ENCODE data around the gene SPRYD3.

Gene SPRYD3

DNA sequence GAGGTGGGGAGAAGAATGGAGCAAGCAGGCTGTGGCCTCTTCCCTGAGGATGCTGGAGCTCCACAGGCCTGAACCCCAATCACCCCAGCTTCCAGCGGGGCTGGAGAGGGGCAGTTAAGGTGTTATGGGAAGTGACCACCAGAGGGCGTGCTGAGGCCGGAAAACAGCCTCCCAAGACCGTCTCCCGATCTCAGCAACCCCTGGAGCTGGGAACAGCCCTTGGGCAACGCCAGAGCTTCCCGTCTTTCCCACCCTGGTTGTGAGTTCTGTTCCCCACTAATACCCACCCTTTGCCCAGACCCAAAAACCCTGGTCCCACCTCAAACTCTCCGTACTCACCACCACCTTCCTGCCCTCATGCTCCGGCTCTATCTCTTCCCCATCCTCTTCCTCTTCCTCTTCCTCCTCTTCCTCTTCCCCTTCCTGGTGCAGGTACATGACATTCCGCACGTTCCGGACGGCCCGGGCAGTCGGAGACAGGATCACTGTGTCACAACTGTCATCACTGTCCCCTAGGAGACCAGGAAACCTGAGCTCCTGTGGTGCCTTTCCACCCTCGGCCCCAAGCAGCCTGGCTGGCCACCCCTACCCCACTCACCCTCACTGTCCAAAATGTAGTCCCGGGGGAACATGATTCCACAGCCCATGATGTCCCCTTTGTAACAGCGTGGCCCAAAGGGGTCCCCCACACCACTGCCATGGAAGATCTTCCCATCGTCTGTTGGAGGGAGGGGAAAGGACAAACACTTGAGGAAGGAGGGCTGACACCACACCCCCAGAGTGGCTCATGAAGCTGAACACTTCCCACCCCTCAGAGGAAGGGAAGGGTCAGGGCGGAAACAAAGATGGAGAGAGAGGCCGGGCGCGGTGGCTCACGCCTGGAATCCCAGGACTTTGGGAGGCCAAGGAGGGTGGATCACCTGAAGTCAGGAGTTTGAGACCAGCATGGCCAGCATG is 12.9 kb downstream of the SPRYD3 start:
- H3K4me3 ChIP-seq = no peak overlapping the region

DNA sequence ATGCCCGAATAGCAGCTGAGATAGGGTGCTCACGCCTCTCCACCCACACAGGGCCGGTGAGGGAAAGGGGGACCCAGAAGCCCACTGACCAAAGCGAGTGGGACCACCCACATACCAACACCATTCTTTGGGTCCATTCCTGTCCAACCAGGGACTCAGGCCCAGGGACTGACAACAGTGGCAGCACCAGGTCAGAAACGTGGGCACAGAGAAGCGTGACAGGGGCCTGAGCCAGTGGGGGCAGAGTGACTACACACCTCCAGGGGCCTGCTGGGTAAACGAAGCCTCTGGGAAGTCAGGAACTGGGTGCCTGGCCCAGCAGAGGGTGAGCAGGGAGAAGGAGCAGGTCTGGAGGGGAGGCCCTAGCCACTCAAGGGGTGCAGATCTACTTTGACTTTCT is 13.7 kb downstream of the SPRYD3 start:
- no peak overlapping the region for H3K4me3 ChIP-seq
- peak overlapping the region in 8 of 21 experiments; percentile 3 to 65 (median 45) for H3K27ac ChIP-seq

More for the DNA sequence above, 12.9 kb downstream of the SPRYD3 start:
- peak overlapping the region in 9 of 21 experiments; percentile 10 to 66 (median 49) for H3K27ac ChIP-seq

DNA sequence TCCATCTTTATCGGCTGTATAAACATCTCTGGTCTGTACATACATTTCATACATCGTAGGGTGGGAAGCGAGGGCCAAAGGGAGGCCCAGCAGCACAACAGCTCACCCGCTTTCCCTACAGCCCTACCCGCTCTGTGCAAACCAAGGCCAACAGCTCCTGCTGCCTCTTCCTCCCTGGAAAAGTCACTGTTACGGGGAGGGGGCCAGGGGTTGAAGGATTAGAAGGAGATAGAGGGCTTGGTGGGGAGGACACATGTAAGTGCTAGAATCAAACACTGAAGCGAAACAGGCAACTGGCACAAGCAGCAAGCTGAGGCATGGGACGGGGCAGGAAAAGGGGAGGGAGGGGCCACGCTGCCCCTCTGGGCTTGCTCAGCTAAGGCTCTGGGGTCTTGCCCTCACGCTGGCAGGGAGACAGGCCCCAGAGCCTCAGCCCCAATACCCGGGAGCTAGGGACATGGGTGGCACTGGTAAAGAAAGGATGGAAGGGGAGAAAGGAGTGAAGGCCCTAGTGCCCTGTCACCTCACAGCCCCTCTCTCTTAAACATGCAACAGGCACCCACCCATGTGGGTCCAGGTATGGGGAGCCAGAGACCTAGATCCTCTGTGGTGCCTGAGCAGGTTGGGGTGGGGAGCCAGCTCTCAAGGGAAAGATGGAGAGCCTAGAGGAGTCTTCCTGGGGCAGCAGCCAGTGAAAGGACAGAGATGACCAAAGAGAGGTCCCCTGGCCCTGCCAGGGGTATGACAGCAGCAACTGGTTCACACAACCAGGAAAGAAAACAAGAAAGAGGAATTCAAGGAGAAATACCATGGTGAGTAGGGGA is 14.4 kb downstream of the SPRYD3 start:
- Histone ChIP-seq H3K4me3 (no peak overlapping the region), H3K27ac (peak overlapping the region in 9 of 21 experiments; percentile 3 to 65 (median 49))

DNA sequence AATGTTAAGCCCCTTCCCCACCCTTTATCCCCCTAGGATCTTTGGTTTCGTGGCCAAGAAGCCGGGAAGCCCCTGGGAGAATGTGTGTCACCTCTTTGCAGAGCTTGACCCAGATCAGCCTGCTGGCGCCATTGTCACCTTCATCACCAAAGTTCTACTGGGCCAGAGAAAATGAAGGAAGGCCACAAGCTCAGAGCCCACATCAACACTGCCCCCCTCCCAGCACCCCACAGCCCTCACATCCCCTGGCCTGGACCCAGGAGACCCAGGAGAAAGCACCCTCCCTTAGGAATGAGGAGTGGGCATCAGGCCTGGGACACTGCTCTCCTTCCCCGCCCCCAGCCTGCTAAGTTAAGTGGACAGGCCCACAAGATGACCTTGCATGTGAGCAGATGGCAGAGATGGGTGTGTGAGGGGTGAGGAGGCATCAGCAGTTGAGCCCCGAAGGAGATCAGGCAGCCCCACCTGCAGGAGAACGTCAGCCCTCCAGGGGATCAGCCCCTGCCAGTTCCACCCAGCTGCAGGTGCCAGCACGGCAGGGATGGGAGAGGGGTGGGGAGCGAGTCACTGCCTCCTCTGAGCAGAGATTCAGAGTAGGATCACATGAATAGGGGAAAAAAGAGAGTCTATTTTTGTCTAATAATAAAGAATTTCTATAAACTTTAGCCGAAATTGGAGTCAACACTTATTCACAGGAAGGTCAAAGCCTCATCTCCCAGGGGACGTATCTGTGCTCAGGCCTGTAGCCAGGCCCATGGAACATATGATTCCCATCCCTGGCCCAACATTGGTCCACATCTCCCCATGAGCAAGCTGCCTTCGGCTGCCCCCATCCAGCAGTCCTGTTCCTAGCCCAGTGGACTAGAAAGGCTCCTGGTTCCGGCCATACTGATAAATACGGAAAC is 15.2 kb downstream of the SPRYD3 start:
- no peak overlapping the region for H3K4me3 ChIP-seq
- H3K27ac ChIP-seq = peak overlapping the region in 6 of 21 experiments; percentile 11 to 65 (median 28)

DNA sequence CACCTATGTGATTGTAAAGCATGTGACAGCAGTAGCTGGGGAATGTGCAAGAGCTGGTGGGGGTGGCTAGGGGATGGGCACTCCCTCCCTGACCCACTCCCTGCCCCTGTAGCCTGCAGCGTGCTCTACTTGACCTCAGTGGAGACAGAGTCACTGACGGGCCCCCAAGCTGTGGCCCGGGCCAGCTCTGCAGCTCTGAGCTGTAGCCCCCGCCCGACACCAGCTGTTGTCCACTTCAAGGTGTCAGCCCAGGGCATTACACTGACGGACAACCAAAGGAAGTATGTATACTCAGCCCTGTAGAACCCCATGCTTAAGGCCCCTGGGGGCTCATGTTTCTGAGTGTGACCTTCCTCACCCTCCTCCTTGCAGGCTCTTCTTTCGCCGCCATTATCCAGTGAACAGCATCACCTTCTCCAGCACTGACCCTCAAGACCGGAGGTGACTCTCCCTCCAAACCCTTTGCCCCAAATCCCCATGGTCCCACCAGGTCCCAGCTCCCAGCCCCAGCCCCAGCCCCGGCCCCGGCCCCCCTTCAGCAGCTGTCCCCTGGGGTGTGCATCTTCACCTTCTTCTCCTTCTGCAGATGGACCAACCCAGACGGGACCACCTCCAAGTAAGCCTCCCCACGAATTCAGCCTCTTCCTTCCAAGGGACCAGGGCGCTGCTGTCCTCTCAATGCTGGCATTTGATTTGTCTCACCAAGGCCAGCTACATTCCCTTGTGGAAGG is 16.0 kb downstream of the SPRYD3 start:
- H3K27ac ChIP-seq = peak overlapping the region in 5 of 21 experiments; percentile 17 to 68 (median 33)
- no peak overlapping the region for H3K4me3 ChIP-seq

DNA sequence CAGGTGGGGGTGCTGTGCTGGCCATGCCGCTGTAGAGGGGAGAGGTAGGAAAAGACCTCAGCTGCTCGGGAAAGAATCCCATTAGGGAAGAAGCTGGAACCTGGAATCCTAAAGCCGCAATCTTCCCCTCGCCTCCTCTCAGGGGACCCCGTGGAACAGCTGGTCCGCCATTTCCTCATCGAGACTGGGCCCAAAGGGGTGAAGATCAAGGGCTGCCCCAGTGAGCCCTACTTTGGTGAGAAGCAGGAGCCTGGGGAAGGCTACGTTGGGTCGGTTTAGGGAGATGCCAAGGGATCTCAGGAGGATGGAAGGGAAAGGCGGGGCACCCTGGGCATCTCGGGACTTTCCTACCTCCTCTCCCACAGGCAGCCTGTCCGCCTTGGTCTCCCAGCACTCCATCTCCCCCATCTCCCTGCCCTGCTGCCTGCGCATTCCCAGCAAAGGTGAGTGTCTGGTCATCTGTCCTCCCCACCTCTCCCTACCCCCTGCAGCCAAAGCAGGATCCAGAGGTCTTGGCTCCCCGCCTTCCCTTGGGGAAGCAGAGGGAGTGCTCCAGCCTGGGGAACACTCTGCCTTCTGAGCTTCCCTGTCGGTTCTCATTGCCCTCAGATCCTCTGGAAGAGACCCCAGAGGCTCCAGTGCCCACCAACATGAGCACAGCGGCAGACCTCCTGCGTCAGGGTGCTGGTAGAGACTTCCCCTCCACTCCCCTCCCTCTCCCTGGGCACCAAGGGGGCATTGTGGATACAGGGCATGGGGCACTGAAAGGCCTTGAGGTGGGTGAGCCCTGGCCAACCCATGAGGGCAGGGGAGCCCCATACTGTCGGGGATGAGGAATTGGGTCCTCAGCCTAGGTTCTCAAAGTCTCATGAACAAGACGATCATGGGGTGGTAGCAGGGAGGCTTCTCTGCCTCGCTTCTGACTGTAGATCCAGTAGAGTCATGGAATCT is 16.9 kb downstream of the SPRYD3 start:
- Histone ChIP-seq H3K27ac (peak overlapping the region in 9 of 21 experiments; percentile 5 to 76 (median 36)), H3K4me3 (no peak overlapping the region)

DNA sequence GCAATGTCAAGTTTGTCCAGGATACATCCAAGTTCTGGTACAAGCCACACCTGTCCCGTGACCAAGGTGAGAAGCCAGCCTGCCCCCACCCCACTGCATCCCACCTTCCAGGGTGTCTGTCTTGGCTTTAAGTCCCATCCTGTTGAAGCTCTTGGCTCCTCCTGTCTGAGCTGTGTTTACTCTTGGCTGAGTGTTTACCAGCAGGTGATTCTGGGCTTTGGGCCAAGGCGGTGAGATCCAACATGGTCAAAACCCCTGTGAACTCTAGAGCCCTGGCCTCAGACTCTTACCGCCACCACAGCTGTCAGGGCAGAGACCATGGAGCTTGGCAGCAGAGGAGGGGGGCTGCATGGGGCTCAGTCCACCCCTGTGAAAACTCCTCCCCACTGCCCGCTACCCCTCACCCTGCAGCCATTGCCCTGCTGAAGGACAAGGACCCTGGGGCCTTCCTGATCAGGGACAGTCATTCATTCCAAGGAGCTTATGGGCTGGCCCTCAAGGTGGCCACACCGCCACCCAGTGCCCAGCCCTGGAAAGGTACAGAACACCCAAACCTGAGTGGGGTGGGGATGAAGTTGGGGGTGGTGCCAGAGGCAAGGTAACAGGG is 17.7 kb downstream of the SPRYD3 start:
- Histone ChIP-seq H3K4me3 (no peak overlapping the region), H3K27ac (peak overlapping the region in 7 of 21 experiments; percentile 3 to 76 (median 47))

DNA sequence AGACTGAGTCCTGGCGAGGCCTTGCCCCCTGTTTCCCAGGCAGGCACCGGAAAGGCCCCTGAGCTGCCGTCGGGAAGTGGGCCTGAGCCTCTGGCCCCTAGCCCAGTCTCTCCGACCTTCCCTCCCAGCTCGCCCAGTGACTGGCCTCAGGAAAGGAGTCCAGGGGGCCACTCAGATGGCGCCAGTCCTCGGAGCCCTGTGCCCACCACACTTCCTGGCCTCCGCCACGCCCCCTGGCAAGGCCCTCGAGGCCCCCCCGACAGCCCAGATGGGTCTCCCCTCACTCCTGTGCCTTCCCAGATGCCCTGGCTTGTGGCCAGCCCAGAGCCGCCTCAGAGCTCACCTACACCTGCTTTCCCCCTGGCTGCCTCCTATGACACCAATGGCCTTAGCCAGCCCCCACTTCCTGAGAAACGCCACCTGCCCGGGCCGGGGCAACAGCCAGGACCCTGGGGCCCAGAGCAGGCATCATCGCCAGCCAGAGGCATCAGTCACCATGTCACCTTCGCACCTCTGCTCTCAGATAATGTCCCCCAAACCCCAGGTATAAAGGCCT is 18.4 kb downstream of the SPRYD3 start:
- peak overlapping the region in 7 of 21 experiments; percentile 15 to 76 (median 66) for H3K27ac ChIP-seq
- no peak overlapping the region for H3K4me3 ChIP-seq

DNA sequence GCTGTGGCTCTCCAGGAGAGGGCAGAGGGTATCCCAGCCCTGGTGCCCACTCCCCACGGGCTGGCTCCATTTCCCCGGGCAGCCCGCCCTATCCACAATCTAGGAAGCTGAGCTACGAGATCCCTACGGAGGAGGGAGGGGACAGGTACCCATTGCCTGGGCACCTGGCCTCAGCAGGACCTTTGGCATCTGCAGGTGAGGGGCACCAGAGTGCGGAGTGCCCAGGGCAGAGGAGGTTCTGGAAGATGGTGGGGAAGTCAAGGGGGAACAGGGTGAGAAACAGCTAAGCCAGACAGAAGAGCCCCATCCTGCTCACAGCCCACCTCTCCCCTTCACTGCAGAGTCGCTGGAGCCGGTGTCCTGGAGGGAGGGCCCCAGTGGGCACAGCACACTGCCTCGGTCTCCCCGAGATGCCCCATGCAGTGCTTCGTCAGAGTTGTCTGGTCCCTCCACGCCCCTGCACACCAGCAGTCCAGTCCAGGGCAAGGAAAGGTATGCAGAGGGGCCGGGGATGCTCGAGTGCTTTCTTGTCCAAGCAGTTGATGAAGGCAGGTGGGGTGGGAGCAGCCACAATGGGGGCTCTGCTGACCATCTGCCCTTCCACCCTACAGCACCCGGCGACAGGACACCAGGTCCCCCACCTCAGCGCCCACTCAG is 19.0 kb downstream of the SPRYD3 start:
- peak overlapping the region in 7 of 21 experiments; percentile 15 to 76 (median 66) for H3K27ac ChIP-seq
- no peak overlapping the region for H3K4me3 ChIP-seq

DNA sequence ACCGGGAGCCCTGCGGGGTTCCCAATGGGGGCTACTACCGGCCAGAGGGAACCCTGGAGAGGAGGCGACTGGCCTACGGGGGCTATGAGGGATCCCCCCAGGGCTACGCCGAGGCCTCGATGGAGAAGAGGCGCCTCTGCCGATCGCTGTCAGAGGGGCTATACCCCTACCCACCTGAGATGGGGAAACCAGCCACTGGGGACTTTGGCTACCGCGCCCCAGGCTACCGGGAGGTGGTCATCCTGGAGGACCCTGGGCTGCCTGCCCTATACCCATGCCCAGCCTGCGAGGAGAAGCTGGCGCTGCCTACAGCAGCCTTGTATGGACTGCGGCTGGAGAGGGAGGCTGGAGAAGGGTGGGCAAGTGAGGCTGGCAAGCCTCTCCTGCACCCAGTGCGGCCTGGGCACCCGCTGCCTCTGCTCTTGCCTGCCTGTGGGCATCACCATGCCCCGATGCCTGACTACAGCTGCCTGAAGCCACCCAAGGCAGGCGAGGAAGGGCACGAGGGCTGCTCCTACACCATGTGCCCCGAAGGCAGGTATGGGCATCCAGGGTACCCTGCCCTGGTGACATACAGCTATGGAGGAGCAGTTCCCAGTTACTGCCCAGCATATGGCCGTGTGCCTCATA is 19.6 kb downstream of the SPRYD3 start:
- Histone ChIP-seq H3K4me3 (no peak overlapping the region), H3K27ac (peak overlapping the region in 5 of 21 experiments; percentile 1 to 65 (median 36))

DNA sequence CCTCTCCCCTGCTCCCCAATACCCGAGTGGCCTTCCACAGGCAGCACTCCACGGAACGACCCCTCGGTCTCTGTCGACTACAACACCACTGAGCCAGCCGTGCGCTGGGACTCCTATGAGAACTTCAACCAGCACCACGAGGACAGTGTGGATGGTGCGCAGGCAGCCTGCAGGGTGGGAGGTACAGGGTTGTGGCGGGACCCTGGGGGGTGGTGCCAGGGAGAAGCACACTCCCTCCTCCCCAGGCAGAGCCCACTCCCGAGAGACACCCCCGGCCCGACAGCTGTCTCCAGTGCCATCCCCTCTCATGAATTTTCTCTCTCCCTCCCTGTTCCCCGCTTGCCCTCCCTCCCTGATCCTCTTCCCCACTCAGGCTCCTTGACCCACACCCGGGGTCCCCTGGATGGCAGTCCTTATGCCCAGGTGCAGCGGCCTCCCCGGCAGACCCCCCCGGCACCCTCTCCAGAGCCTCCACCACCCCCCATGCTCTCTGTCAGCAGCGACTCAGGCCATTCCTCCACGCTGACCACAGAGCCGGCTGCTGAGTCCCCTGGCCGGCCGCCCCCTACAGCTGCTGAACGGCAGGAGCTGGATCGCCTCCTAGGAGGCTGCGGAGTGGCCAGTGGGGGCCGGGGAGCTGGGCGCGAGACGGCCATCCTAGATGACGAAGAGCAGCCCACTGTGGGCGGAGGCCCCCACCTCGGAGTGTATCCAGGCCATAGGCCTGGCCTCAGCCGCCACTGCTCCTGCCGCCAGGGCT is 20.3 kb downstream of the SPRYD3 start:
- Histone ChIP-seq H3K27ac (peak overlapping the region in 4 of 21 experiments; percentile 2 to 39 (median 26)), H3K4me3 (no peak overlapping the region)

DNA sequence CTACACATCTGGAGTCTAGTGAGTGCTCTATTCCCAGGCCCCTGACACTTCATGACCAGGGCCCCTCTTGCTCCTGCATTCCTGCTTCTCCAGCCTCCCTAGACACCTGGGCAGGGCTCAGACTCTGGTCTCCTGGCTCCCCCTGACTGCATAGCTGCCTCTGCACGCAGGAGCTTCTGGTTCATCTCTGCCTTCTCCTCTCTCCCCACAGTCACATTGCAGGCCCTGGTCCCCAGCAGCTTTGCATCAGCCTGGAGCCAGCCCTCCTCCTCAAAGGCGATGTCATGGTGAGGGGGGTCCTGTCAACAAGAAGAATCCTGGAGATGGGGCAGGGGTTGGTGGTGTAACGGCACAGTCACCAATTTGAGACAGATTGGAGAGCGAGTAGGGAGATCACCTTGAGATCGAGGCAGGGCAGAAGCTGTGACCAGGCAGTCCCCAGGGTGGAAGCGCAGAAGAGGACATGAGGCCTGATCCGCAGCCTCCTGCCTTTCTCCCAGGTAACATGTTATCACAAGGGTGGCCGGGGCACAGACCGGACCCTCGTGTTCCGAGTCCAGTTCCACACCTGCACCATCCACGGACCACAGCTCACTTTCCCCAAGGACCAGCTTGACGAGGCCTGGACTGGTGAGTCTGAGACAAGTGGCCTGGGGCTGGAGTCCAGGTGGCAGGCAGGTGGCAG is 21.2 kb downstream of the SPRYD3 start:
- Histone ChIP-seq H3K27ac (peak overlapping the region in 1 of 21 experiments; percentile 17), H3K4me3 (no peak overlapping the region)

DNA sequence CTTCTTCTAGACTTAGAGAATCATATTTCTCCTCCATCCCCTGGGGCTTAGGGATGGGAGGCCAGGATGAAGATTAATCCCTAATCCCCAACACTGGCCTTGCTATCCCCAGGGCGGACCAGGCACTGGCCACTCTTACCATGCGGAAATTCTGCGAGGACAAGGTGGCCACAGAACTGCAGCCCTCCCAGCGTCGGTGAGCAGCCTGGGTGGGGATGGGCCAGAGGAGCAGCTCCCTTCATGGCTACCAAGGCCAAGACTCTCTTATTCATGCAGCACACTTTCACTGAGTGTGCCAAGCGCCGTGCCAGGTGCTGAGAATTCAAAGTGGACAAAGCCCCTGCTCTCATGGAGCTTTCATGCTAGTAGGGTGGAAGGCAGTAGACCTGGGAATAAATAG is 22.3 kb downstream of the SPRYD3 start:
- Histone ChIP-seq H3K4me3 (no peak overlapping the region), H3K27ac (peak overlapping the region in 1 of 21 experiments; percentile 28)

DNA sequence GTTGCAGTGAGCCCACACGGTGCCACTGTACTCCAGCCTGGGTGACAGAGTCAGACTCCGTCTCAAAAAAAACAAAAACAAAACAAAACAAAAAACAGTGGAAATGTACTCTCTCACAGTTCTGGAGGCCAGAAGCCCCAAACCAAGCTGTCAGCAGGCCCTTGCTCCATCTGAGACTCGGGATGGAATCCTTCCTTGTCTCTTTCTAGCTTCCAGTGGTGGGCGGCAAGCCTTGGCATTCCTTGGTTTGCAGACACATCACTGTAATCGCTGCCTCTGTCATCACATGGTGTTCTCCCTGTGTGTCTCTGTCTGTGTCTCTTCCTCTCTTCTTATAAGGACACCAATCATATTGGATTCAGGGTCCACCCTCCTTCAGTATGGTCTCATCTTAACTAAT is 22.9 kb downstream of the SPRYD3 start:
- no peak overlapping the region for H3K4me3 ChIP-seq
- no peak overlapping the region for H3K27ac ChIP-seq
